GM23338 (cell line): ENCODE results near the gene UBE2G1. TPM values are rescaled to one million over a fixed set of nuclear protein-coding genes. Genes with fewer than 3 reads are reported as not detected.

ENCODE experiments used
- ATAC-seq: fragments of 200-7000 bp; cut with Tn5 transposase; 3 replicates; pipeline ENCODE4 v1.9.1; 2020
- DNase-seq: peaks from one replicate; pipeline ENCODE4 v3.0.0-alpha.2; 2015; ENCODE audit warnings: low spot score
- H2AFZ ChIP-seq: fragments of 200-600 bp; sonication (generic); 2 replicates; pipeline ENCODE4 v1.8.0; 2016; ENCODE audit warnings: antibody characterized with exemption, mild to moderate bottlenecking, moderate library complexity
- H3F3A ChIP-seq: fragments of 200-600 bp; sonication (generic); replicated peaks from 2 replicates; pipeline ENCODE4 v1.8.0; 2017; ENCODE audit warnings: antibody characterized with exemption, mixed run types, low read depth
- H3K27ac ChIP-seq: fragments of 200-600 bp; sonication (generic); 2 replicates; pipeline ENCODE4 v1.6.1; 2016; ENCODE audit warnings: low read depth
- H3K27me3 ChIP-seq: fragments of 200-600 bp; sonication (generic); 2 replicates; pipeline ENCODE4 v1.8.0; 2016; ENCODE audit warnings: mild to moderate bottlenecking, mixed run types, moderate library complexity; ENCODE audit not compliant: insufficient read depth
- H3K36me3 ChIP-seq: fragments of 200-600 bp; sonication (generic); 2 replicates; pipeline ENCODE4 v1.8.0; 2016; ENCODE audit warnings: mild to moderate bottlenecking; ENCODE audit not compliant: insufficient read depth
- H3K4me1 ChIP-seq: fragments of 200-600 bp; sonication (generic); 2 replicates; pipeline ENCODE4 v1.8.0; 2016; ENCODE audit warnings: mild to moderate bottlenecking, moderate library complexity; ENCODE audit not compliant: insufficient read depth
- H3K4me2 ChIP-seq: fragments of 200-600 bp; sonication (generic); 2 replicates; pipeline ENCODE4 v1.7.1; 2017; ENCODE audit warnings: mixed run types
- H3K4me3 ChIP-seq: fragments of 200-600 bp; sonication (generic); 2 replicates; pipeline ENCODE4 v1.6.1; 2016; ENCODE audit warnings: mixed run types
- H3K79me2 ChIP-seq: fragments of 200-600 bp; sonication (generic); replicated peaks from 2 replicates; pipeline ENCODE4 v1.8.0; 2017; ENCODE audit warnings: mild to moderate bottlenecking; ENCODE audit not compliant: insufficient read depth
- H3K9me2 ChIP-seq: fragments of 200-600 bp; sonication (generic); 2 replicates; pipeline ENCODE4 v1.8.0; 2017; ENCODE audit not compliant: insufficient read depth
- H4K20me1 ChIP-seq: fragments of 200-600 bp; sonication (generic); replicated peaks from 2 replicates; pipeline ENCODE4 v1.8.0; 2017; ENCODE audit warnings: mild to moderate bottlenecking; ENCODE audit not compliant: insufficient read depth
- H3K27ac Mint-ChIP-seq: 2 replicates; pipeline ENCODE4 v1.8.0; 2020; ENCODE audit warnings: inconsistent platforms, mild to moderate bottlenecking, moderate library complexity, mixed read lengths
- H3K27me3 Mint-ChIP-seq: 3 replicates; pipeline ENCODE4 v1.8.0; 2022; ENCODE audit warnings: low read depth, mild to moderate bottlenecking, moderate library complexity, mixed read lengths, inconsistent platforms; ENCODE audit not compliant: insufficient read depth, poor library complexity
- H3K36me3 Mint-ChIP-seq: 3 replicates; pipeline ENCODE4 v1.8.0; 2021; ENCODE audit warnings: low read depth, mild to moderate bottlenecking, inconsistent platforms, moderate library complexity, mixed read lengths
- H3K4me1 Mint-ChIP-seq: 3 replicates; pipeline ENCODE4 v1.8.0; 2020; ENCODE audit warnings: mild to moderate bottlenecking, inconsistent platforms, mixed read lengths
- H3K4me3 Mint-ChIP-seq: 3 replicates; pipeline ENCODE4 v1.8.0; 2021; ENCODE audit warnings: moderate library complexity, mild to moderate bottlenecking, inconsistent platforms, mixed read lengths
- H3K9me3 Mint-ChIP-seq: 3 replicates; pipeline ENCODE4 v1.8.0; 2020; ENCODE audit warnings: moderate library complexity, mild to moderate bottlenecking, inconsistent platforms, mixed read lengths
- CREB1 ChIP-seq: fragments of 250-450 bp; sonication (Bioruptor Pico); IDR thresholded peaks from 2 replicates; pipeline ENCODE4 v1.5.0; 2020; ENCODE audit warnings: low read depth, mild to moderate bottlenecking, moderate library complexity
- CTCF ChIP-seq, 2 experiments: fragments of 200-600 bp in 1 of 2; sonication (generic) in 1 of 2; conservative IDR thresholded peaks; 2 replicates each; pipeline versions ENCODE4 v1.5.1 to v1.6.1; 2016 to 2017; ENCODE audit warnings: antibody characterized with exemption in 2 of 2, low read depth in 2 of 2, mild to moderate bottlenecking in 2 of 2, moderate library complexity in 1 of 2
- EZH2 ChIP-seq: fragments of 200-600 bp; sonication (generic); IDR thresholded peaks from one replicate; pipeline ENCODE4 v1.8.0; 2017; ENCODE audit warnings: antibody characterized with exemption, mild to moderate bottlenecking, low read depth; ENCODE audit not compliant: unreplicated experiment
- EZH2phosphoT487 ChIP-seq: fragments of 200-600 bp; sonication (generic); IDR thresholded peaks from one replicate; pipeline ENCODE4 v1.8.1; 2018; ENCODE audit warnings: antibody characterized with exemption; ENCODE audit not compliant: unreplicated experiment
- JUNB ChIP-seq: IDR thresholded peaks from one replicate; pipeline ENCODE4 v1.6.1; 2016; ENCODE audit warnings: antibody characterized with exemption; ENCODE audit not compliant: unreplicated experiment
- NANOG ChIP-seq: IDR thresholded peaks from 2 replicates; pipeline ENCODE4 v1.6.1; 2016; ENCODE audit warnings: antibody characterized with exemption, borderline replicate concordance
- POLR2AphosphoS5 ChIP-seq: IDR thresholded peaks from 2 replicates; pipeline ENCODE4 v1.6.1; 2016; ENCODE audit warnings: antibody characterized with exemption, low read depth
- REST ChIP-seq: IDR thresholded peaks from one replicate; pipeline ENCODE4 v1.6.1; 2018; ENCODE audit warnings: antibody characterized with exemption; ENCODE audit not compliant: unreplicated experiment
- STAT1 ChIP-seq: IDR thresholded peaks from one replicate; pipeline ENCODE4 v1.6.1; 2016; ENCODE audit warnings: antibody characterized with exemption; ENCODE audit not compliant: unreplicated experiment
- ZNF114 ChIP-seq: fragments of 250-450 bp; sonication (Bioruptor Pico); IDR thresholded peaks from 2 replicates; pipeline ENCODE4 v1.5.0; 2020; ENCODE audit warnings: mild to moderate bottlenecking, moderate library complexity
- ZNF331 ChIP-seq: fragments of 250-450 bp; sonication (Bioruptor Pico); IDR thresholded peaks from 2 replicates; pipeline ENCODE4 v1.5.0; 2020; ENCODE audit warnings: low read depth, mild to moderate bottlenecking, moderate library complexity
- ZNF462 ChIP-seq: fragments of 250-450 bp; sonication (Bioruptor Pico); IDR thresholded peaks from 2 replicates; pipeline ENCODE4 v1.5.0; 2020; ENCODE audit warnings: mild to moderate bottlenecking, moderate library complexity
- polyA plus RNA-seq: library from polyadenylated mRNA; unstranded; fragments of >200 nt; fragmentation: Nextera tagmentation; extraction: Ambion mirVana; gene quantifications from 2 replicates; pipeline ENCODE4 v1.2.1, GENCODE V29; 2016
- total RNA-seq: library from RNA; depleted of rRNA; stranded (reverse); fragments of >200 nt; shearing (Covaris generic); gene quantifications from 2 replicates; pipeline ENCODE4 v1.2.3, GENCODE V29; 2014
- TF ChIP-seq, protein P1 (sequence below): IDR thresholded peaks from 2 replicates; pipeline ENCODE4 v1.6.1; 2016; ENCODE audit warnings: antibody characterized with exemption

Gene UBE2G1
- total and polyA plus RNA-seq, 2 experiments from 2014 or later = 71.9 to 145 TPM

- Histone ChIP-seq H3K4me3 (no peak overlapping the region), H3K36me3 (peaks cover 16% of the 10 kb centered on the region), H2AFZ (no peak overlapping the region), H3K4me2 (no peak overlapping the region), H3K27ac (peak overlapping the region; percentile 72; the same call in 1 of the 2 replicates), H3F3A (peaks cover 6% of the 10 kb centered on the region; the same call in 1 of the 2 replicates), H4K20me1 (peaks cover 23% of the 10 kb centered on the region; the same call in 1 of the 2 replicates), H3K4me1 (peaks cover 5% of the 10 kb centered on the region; the same call in 1 of the 2 replicates), H3K9me2 (no peaks in the 10 kb centered on the region), H3K79me2 (peaks cover 76% of the 10 kb centered on the region), H3K27me3 (no peaks in the 10 kb centered on the region)
- ATAC-seq (no peak), DNase-seq (no peak)
- TF ChIP-seq NANOG = no peak
- no peak for TF ChIP-seq POLR2AphosphoS5
- no peak for TF ChIP-seq CTCF (conservative IDR thresholded peaks at IDR 0.05; ENCODE audit: low read depth in 2 of 2)
- TF ChIP-seq, protein P1, sequence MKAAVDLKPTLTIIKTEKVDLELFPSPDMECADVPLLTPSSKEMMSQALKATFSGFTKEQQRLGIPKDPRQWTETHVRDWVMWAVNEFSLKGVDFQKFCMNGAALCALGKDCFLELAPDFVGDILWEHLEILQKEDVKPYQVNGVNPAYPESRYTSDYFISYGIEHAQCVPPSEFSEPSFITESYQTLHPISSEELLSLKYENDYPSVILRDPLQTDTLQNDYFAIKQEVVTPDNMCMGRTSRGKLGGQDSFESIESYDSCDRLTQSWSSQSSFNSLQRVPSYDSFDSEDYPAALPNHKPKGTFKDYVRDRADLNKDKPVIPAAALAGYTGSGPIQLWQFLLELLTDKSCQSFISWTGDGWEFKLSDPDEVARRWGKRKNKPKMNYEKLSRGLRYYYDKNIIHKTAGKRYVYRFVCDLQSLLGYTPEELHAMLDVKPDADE = no peak
- TF ChIP-seq STAT1 = no peak
- TF ChIP-seq CREB1 (CRISPR knock-in tag) = no peak
- TF ChIP-seq ZNF462 (CRISPR knock-in tag) = no peak
- no peak for TF ChIP-seq JUNB
- no peak for TF ChIP-seq REST
- TF ChIP-seq EZH2phosphoT487 = no peak
- TF ChIP-seq EZH2 = no peak
- no peak for TF ChIP-seq ZNF331 (CRISPR knock-in tag)
- no peak for TF ChIP-seq ZNF114
- Mint-ChIP-seq H3K36me3 (peaks cover 50% of the 10 kb centered on the region), H3K27me3 (peaks cover 2% of the 10 kb centered on the region), H3K27ac (no peak overlapping the region), H3K4me1 (peaks cover 10% of the 10 kb centered on the region), H3K9me3 (no peaks in the 10 kb centered on the region; the same call in 2 of the 3 replicates), H3K4me3 (no peak overlapping the region)
Observed at GRCh38 chr17:4293572-4293971, 72.9 kb downstream of the UBE2G1 start.
